ENCODE data around the gene TLR1.
"Not testable (repeated sequence)": the region's sequence is repeated elsewhere in the genome, so short reads cannot be mapped to it uniquely, and the experiment has no call there.

The TLR1 gene, protein sequence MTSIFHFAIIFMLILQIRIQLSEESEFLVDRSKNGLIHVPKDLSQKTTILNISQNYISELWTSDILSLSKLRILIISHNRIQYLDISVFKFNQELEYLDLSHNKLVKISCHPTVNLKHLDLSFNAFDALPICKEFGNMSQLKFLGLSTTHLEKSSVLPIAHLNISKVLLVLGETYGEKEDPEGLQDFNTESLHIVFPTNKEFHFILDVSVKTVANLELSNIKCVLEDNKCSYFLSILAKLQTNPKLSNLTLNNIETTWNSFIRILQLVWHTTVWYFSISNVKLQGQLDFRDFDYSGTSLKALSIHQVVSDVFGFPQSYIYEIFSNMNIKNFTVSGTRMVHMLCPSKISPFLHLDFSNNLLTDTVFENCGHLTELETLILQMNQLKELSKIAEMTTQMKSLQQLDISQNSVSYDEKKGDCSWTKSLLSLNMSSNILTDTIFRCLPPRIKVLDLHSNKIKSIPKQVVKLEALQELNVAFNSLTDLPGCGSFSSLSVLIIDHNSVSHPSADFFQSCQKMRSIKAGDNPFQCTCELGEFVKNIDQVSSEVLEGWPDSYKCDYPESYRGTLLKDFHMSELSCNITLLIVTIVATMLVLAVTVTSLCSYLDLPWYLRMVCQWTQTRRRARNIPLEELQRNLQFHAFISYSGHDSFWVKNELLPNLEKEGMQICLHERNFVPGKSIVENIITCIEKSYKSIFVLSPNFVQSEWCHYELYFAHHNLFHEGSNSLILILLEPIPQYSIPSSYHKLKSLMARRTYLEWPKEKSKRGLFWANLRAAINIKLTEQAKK

DNA sequence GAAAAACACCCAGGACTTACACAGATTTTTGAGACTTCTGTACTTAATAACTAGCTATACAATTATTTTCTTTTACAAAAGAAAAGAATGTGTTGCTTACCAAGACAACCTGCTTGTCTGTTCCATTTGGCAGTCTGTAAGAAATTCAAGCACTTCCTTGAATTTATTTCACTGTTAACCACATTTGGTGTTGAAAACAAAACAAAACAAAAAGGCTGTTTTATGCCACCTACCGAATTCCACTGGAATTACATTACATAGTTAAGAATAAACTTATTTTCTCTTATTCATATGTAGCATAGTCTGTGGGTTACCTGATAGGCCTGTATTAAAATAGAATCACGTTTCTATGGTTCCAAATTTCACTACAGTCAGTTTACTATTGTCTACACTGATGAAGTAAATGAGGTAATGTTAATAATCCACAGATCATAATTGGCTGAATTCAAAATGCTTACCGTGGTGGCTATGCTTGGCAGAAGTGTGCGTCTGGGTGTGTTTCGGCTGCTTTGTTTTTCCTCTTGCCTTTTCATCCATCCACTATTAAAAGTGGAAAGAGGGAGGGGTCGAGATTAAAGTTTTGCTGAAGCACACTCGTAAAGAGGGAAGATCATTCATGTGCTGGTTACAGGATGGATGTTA, at the start of gene TLR1:
Gene TLR1, minus strand, starts transcription at position 138 of the 642 bp plus-strand sequence. CDS start 5,960 bp downstream, outside the sequence.
- no peak for DNase-seq

DNA sequence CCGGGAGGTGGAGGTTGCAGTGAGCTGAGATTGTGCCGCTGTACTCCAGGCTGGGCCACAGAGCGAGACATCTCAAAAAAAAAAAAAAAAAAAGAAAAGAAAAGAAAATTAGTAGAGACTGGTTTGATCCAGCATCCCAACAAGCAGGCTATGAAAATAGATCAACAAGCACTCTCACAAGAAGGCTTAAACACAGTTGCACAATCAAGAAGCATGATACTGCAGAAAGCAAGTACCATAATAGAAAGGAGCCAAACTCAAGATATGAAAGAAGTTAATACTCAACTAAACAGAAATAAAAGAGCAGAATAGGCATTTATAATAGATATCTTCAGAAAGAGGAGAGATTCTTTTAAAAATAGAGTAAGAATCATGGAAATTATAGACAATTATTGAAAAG, 41.4 kb upstream of the TLR1 start:
- DNase-seq = no peak

DNA sequence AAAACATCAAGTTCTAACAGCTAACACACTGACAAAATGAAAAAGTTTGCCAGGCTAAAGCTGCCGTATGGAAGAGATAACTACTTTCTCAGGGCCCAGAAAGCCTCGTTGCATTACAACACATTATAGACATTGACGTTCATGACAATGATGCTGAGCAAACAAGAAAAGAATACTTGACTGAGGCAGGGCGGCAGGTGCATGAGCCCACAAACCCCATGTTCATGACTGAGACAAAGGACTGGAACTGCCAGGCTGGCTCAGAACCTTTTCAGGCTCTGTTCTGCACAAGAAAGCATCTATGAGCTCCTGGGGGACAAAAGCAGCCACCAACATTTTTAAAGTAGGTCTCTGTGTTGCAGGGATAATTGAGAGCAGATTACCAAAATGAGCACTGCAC, 38.4 kb upstream of the TLR1 start:
- no peak for DNase-seq

DNA sequence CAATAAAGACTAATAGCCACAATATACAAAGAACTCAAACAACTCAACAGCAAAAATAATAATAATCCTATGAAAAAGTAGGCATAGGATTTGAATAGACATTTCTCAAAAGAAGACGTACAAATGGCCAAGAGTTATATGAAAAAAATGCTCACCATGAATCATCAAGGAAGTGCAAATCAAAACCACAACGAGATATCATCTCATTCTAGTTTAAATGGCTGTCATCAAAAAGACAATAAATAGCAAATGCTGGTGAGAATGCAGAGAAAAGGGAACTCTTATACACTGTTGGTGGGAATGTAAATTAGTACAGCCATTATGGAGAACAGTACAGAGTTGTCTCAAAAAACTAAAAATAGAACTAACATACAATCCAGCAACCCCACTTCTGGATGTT, 33.3 kb upstream of the TLR1 start:
- no peak for DNase-seq

DNA sequence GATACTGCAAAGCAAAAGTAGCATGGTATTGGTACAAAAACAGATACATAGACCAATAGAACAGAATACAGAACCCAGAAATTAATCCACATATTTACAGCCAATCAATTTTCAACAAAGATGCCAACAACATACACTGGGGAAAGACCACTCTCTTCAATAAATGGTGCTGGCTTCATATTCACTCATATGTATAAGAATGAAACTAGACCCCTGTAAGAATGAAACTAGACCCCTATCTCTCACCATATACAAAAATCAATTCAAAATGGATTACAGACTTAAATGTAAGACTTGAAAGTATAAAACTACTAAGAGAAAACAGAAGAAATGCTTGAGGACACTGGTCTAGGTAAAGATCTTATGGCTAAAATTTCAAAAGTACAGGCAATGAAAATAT, 32.7 kb upstream of the TLR1 start:
- no peak for DNase-seq

DNA sequence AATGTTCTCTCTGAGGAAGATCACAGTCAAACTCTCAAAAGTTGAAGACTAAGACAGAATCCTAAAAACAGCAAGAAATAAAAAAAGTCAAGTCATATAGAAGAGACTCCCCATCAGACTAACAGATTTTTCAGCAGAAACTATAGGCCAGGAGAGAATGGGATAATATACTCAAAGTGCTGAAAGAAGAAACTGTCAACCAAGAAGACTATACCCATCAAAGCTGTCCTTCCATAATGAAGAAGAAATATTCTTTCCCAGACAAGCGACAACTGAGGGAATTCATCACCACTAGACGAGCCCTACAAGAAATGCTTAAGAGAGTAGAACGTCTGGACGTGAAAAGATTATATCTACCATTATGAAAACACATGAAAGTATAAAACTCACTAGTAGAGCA, 30.0 kb upstream of the TLR1 start:
- DNase-seq = no peak

DNA sequence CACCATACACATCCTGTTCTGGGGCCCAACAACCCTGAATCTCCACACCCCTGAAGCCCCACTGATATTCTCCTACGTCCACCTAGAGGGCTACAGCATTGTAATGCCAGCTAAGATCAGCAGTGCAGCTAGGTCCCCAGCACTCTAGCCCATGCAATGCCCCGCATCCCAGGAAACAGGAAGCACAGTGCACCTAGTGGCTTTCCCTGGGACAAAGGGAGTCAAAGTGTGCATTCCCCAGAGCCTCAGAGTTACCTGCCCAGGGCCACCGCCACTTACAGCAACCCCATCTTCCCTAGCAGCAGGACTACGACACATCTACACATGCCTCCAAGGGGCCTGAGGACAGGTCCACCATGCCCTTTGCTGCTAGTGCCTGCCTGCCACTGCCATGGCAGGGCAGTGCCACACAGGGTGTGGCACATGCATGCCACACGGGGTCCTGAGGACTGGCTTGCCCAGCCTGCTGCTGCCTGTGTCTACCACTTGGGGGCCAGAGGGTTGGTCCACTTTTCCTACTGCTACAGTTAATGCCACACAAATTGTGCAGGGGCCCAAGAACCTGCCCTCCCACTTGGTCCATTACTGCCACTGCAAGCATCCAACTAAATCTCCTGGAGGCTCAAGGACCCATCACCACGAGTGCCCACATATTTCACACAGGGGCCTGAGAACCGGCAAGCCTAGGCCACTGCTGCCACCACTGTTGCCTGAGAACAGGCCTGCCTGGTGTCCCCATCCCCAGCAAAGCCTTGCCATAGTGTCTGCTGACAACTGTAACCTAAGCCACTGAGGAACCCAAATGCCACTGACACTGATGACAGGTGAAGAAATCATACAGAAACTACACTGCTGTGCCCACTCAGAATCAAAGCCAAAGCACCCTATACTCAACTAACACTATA, 28.3 kb upstream of the TLR1 start:
- no peak for DNase-seq

DNA sequence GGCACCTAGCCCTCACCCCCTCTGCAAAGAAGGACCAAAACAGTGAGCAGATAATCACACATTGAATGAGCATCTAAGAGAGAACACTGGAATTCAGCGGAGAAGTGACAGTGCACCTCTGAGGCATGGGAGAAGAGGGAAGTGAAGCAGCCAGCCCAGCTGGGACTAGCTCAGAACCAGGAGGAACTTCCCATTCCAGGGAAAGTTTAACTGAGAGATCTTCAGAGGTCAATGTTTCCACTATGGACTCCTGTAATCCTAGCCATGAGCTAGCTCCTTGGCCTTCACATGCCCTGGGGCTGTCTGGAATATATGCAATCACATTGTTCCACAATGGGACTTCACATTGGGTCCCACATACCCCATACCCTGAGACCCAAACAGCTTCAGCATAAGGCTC, 27.6 kb upstream of the TLR1 start:
- DNase-seq = no peak

DNA sequence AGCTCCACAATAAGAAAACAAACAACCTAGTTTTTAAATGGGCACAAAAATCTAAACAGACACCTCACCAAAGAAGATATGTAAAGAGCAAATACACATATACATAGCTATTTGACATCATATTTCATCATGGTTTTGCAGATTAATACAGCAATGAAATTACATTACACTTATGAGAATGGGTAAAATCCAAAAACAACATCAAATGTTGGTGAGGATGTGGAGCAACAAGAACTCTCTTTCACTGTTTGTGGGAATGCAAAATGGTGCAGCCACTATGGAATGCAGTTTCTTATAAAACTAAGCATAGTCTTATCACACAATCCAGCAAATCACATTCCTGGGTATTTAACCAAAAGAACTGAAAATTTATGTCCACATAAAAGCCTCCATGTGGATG, 27.1 kb upstream of the TLR1 start:
- DNase-seq = no peak

DNA sequence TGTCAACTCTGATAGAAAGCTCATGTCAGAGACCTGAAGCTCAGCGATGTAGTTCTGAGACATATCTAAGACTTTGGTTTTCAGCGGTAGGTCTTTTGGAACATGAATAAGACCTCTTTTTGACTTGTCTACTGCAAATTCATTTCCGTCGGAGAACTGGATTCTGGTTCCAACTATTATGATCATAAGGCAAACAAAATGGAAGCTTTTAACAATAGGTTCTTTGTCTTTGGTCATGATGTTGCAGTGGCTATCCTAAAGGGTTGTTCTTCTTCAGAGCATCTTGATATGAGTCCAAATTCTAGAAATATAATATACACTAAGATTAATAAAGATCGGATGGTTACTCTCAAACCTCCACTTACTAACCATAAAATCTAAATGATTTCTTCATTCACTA, 24.6 kb upstream of the TLR1 start:
- DNase-seq = no peak

DNA sequence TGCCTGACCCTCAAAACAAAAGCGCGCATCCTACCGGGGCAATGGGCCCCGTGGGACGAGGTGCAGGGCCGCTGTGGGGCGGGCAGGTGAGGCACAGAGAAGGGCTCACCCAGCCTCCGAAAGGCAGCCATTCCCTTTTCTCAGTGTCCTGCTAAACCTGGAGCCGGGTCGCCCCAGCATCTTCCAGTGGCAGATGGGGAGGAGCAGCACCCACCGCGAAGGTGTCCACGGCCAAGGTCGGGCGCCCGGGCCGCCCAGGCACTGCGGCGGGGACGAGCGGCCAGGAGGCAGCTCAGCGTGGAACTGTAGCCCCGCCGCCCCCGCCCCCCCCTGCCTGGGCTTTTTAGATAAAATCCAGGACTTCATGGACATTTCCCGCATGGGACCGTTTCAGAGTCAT, 19.2 kb upstream of the TLR1 start:
- DNase-seq = no peak

DNA sequence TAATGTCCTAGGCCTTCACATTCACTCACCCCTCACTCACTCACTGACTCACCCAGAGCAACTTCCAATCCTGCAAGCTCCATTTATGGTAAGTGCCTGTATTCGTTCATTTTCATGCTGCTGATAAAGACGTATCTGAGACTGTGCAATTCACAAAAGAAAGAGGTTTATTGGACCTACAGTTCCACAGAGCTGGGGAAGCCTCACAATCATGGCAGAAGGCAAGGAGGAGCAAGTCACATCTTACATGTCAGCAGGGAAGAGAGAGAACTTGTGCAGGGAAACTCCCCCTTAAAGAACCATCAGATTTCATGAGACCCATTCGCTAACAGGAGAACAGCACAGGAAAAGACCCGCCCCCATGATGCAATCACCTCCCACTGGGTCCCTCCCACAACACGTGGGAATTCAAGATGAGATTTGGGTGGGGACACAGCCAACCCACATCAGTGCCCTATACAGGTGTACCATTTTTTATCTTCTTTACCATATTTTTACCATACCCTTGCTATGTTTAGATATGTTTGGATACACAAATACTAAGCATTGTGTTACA, 18.2 kb upstream of the TLR1 start:
- DNase-seq = no peak

DNA sequence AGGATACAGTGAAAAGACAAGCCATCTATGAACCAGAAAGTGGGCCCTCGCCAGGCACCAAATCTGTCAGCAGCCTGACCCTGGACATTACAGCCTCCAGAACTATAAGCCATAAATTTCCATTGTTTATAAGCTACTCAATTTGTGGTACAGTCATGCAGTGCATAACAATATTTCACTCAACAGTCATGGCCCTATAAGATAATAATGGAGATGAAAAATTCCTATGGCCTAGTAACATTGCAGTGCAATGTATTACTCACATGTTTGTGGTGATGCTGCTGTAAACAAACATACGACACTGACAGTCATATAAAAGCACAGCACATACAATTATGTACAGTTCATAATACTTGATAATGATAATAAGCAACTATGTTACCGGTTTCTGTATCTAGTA, 17.1 kb upstream of the TLR1 start:
- DNase-seq = no peak

DNA sequence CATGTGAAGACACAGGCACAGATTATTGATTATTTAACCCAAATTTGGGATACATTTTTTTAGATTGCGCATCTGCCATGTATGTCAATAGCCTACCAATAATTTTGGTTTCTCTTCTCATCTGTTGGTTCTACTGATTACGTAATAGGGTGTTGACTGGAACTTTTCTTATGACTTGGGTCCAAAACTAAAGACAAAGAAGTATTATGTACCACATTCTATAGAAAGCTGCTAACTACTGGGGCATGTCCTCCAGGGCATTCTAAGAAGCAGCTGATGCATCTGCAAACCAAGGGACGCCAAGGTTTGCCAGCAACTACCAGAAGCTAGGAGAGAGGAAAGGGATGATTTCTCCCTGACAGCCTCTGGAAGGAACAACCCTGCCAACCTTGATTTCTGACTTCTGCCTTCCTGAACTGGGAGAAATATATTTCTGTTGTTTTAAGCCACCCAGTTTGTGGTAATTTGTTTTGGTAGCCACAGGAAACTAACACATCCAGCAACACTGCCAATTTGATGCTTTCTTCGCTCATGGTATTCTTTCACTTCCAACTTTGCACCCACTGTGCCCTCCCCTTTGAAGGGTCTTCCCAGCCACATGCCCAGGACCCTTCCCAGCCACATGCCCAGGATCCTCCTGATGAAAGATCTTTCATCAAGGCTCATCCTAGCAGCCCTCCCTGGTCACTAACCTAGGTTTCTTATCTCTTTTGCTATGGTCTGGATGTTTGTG, 15.9 kb upstream of the TLR1 start:
- DNase-seq = no peak

DNA sequence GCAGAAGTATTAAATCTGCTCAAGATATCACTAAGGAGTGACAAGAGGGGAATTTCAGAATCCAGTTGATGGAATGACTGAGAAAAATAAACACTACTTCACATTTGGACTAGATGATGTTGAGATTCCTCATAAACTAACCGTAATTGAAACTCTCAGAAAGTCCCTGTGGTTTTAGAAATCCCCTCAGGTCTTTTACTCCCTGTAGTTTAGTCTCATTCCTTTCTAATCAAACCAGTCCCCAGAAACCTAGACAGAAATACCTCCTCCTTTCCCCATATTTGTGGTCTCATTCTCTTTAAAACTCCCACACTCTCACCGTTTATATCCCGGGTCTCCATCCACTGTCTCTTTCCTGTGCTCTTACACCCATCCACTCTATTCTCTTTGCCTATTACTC, 15.0 kb upstream of the TLR1 start:
- no peak for DNase-seq

DNA sequence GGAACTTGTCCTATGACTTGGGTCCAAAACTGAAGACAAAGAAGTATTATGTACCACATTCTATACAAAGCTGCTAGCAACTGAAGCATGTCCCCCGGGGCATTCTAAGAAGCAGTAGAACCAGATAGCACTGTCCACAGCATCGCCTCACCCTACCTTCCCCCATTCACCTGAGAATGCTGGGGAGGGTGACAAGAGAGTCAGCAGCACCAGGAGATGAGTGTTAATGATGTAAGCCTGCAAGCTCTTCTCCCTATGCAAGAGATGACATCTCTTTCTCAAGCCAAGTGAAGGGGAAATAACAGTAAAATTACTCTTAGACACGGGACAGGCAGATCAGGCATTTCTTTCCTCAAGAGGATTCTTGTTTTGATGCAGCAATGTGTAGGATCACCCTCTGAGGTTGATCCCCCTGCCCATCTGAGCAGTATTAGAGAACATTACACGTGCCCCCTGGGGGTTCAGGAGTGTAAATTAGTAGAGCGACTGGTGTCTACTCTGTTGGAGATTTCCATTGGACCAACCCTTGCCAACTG, 13.9 kb upstream of the TLR1 start:
- DNase-seq = no peak

DNA sequence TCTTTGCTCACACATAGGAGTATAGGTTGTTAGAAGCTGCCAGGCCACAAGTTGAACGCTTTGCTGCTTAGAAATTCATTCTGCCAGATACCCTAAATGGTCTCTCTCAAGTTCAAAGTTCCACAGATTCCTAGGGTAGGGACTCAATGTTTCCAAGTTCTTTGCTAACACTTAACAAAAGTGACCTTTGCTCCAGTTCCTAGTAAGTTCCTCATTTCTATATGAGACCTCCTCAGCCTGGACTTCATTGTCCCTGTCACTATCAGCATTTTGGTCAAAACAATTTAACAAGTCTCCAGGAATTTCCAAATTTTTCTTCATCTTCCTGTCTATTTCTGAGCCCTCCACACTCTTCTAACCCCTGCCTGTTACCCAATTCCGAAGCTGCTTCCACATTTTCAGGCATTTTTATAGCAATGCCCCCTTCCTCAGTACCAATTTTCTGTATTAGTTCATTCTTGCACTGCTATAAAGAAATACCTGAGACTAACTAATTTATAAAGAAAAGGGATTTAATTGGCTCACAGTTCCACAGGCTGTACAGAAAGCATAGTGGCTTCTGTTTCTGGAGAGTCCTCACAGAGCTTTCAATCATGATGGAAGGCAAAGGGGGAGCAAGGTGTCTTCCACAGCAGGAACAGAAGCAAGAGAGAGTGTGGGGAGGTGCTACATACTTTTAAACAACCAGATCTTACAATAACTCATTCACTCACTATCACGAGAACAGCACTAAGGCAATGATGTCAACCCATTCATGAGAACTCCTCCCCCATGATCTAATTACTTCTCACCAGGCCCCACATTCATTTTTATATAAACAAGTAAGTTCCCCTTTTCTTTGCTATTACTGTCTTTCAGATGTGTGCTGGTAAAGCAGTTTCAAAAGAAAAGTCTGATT, 11.5 kb upstream of the TLR1 start:
- DNase-seq = no peak

DNA sequence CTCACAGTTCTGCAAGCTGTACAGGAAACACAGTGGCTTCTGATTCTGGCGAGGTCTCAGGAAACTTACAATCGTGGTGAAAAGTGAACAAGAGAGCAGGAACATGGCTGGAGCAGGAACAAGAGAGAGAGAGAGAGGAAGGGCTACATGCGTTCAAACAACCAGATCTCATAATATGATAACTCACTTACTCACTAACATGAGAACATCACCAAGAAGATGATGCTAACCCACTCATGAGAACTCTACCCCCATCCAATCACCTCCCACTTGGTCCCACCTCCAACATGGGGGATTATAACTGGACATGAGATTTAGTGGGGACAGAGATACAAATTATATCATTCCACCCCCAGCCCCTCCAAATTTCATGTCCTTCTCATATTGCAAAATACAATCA, 9.8 kb upstream of the TLR1 start:
- DNase-seq = no peak

DNA sequence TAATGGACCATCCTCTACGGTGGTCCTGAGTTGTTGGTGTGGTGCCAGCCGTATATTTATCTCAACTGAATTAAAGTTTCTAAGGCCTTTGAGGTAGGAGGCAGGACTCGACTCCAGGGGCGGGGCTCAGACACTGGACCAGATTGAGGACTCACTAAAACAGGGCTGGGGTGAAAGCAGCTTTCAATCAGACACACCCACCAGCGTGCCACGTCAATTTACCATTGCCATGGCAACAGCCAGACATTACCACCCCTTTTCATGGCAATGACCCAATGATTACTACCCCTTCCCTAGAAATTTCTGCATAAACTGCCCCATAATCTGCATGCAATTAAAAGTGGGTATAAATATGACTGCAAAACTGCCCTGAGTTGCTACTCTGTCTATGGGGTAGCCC, 6.7 kb upstream of the TLR1 start:
- DNase-seq = no peak

DNA sequence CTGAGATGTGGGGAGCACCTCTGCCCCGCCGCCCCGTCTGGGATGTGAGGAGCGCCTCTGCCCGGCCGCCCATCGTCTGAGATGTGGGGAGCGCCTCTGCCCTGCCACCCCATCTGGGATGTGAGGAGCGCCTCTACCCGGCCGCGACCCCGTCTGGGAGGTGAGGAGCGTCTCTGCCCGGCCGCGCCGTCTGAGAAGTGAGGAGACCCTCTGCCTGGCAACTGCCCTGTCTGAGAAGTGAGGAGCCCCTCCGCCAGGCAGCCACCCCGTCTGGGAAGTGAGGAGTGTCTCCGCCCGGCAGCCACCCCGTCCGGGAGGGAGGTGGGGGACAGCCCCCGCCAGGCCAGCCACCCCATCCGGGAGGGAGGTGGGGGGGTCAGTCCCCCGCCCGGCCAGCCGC, 2.9 kb upstream of the TLR1 start:
- not testable (repeated sequence) for DNase-seq
